GM18498 (cell line): ENCODE results near the gene MAD1L1.

Experiments
- ATAC-seq: cut with Tn5 transposase; IDR thresholded peaks from one replicate; pipeline ENCODE4 v1.9.1; 2021; ENCODE audit warnings: mild to moderate bottlenecking, moderate library complexity; ENCODE audit not compliant: unreplicated experiment

The MAD1L1 gene

DNA sequence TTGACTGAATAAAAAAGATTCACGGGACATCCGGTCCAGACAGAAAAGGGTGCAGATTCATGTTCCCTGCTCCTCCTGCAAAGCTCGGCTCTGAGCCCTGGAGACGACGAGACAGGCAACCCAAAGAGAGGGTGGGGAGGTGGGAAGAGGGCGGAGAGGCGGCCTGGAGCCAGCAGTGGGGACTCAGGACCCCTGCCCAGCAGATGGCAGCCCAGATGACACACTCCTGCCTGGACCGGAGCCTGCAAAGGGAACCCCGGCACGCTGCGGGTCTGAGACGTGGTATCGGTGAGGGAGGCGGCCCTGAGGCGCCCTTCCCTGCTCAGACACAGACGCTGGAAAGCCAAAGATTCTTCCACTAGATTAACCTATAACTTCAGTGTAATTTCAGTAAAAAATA lies 311.9 kb downstream of the MAD1L1 start:
- no peak for ATAC-seq

DNA sequence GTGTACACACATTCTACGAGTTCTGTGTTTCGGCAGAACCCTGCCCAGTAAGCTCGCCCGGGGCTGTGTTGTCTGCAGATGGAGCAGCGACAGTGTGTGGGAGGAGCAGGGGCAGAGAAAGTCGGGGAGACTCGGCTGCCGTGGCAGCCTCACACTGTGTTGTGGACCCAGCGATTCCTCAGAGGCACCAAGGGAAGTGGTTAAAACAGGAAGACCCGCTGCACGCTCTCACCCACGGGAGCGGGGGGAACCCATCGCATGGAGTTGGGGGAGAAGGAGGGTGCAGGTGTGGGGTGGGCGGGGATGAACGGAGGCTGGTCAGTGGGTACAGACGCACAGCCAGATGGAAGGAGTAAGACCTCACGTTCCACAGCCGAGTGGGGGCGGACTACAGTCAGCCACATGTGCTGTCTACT lies 312.5 kb downstream of the MAD1L1 start:
- ATAC-seq: peak; percentile 52

DNA sequence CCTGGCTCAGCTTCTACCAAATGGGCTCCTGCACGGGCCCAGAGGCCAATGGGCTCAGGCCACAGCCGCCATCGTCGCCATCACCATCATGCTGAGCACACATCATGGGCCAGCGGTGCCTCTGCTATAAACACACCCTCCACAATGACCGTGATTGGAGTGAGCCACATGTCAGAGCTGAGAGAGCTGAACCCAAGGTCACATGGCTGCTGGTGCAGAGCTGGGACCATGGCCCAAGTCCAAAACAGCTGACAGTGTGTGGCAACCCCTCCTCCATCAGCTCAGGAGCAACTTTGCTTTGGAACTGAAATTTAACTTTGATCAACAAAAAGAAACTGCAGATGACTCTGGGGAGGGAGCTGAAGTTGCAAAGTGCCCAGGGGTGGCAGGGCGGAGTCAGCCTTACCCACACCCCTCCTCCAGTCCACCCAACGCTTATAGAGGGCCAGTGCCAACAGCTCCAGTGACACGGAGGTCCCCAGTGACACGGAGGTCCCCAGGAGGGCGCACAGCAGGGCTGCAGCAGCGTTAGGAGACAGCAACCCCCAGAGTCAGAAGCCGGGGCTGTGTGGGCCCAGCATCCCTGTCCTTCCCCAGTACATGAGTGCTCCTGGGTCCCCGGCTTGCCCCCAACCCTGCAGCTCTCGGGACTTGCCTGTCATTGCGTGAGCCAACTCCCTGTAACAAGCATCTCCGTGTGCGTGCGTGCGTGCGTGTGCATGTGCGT lies 313.0 kb downstream of the MAD1L1 start:
- ATAC-seq: no peak

DNA sequence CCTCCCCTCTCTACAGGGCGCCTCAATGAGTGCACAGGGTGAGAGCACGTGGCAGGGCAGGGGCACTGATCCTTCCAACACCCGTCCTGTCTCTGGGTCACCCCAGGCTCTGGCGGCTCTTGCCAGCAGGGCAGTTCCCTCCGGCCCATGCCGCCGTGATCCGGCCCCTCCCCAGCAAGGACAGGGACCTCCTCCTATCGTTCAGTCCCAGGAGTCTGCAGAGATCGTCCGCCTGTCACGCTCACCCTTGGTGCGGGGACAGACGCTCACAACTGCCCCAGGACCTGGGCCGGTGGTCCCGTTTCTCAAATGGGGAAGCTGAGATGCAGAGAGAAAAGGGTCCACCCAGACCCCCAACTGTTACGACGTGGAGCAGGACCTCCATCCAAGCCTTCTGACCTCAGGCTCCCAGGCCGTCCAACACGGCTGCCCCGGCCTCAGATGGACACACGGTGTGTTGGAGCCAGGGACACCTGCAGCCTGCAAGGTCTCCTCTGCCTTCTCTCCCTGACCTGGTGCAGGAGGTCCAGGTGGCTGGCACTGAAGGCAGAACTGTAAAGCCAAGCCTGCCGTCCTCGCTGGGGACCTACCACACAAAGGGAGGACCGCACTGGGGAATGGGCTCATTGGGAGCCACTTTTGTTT lies 313.7 kb downstream of the MAD1L1 start:
- no peak for ATAC-seq

DNA sequence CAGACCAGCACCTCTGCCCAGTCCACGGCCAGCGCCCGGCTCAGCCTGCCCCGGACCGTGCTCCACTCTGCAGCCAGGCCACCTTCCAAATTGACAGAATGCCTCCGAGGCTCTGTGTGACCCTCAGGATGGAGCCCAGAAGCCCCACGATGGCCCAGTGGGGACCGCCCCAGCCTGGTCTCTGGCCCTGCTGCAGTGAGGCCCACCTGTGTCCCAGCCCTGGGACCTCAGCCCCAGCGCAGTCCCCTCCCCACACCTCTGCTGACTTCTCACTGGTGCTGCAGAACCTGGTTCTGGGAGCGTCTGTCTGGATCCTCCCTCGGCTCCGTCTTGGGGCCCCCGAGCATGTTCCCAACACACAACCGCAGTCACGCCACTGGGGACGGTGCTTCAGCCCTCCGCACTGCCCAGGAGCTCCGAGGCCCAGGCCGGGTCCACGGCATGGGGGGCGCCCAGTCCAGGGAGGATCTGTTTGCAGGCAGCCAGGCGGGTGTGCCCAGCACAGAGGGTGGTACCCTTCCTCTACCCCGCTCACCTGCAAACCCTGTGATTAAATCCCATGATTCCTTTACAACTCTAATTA lies 314.6 kb downstream of the MAD1L1 start:
- ATAC-seq: no peak

DNA sequence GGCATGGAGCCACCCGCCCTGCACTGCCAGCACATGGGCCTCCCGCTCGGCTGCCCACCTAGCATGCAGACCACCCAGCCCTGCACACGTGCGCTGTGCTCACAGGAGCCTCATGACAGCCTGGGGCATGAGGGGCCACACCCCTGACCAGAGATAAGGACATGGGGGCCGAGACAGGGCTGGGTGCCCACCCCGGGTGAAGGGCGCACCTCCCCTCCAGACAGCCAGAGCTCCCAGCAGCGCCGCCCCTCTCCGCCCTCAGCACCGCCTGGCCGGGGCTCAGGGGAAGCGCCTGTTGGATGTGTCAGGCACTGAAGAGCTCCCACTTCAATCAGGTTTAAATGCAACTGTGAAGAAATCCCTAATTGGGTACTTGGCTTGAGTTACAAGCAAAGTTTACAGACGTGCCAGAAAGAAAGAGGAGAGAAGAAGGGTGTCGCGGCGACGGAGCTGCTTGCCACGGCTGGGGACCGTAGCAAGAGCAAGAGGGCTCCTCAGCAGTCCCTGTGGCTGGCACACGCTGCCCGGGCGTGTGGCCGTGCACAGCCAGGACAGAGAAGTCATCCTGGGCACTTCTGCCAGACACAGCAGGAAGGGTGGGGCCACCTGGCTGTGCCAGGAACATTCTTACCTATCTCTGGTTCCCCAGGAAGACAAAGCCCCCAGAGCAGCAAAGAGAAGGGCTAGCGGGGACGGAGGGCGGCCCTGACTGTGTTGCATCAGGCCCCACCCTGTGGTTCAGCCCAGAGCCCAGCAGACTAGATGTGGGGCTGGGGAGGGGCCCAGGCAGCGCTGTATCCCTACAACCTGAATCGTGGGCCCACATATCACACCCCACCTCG lies 315.3 kb downstream of the MAD1L1 start:
- ATAC-seq: no peak

DNA sequence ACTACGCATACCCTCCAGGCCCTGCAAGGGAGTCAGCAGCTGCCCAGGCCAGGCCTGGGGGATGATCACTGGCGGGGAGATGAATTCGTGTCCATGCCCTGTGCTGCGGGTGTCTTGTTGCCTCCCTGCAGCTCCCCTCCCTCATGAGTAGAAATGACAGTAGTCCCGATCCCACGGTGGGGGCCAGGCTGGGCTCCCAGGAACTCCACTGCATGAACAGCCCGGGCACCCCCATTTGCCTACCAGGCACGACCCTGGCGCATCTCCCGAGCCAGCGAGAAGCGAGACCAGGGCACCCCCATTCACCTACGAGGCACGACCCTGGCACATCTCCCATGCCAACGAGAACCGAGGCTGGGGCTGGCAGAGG lies 316.2 kb downstream of the MAD1L1 start:
- ATAC-seq: no peak

DNA sequence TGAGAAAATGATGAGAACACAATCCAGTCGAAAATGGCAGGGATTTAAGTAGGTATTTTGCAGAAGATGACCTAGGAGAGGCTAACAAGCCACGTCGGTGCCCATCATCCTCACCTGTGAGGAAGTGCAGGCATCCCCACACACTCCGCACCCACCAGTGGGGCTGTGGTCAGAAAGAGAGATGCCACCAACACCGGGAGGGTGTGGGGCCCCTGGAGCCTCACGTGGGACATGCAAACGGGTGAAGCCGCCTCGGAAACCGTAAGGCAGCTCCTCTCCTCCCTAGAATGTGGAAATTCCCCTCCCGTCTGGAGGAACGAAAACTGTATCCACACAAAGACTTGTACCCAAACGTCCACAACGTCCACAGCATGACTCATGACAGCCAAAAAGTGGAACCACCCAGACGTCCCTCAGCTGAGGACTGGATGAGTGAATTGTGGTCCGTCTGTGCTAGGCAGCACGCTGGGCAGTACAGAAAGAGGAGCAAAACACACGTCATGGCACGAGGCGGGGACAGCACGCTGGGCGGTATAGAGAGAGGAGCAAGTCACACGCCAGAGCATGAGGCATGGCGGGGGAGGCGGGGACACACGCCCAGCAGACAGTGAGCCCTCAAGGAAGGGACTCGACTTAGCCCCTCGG lies 316.7 kb downstream of the MAD1L1 start:
- no peak for ATAC-seq

DNA sequence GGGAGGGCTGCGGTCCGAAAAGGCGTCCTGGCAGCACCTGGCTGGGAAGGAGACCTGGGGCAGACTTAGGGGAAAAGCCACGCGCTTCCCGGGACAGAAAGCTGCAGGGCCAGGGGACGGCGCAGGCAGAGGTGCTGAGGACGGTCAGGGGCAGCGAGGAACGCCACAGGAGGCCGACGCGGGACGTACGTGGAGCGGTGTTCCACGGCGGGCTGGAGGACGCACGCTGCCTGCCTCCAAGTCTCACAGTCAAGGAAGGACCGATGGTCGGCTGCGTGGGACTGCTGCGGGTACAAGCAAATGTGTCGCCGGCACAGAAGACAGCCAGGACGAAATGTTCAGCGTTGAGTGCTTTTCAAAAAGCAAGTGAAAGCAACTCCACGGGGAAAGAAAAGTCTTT lies 317.4 kb downstream of the MAD1L1 start:
- ATAC-seq: no peak

DNA sequence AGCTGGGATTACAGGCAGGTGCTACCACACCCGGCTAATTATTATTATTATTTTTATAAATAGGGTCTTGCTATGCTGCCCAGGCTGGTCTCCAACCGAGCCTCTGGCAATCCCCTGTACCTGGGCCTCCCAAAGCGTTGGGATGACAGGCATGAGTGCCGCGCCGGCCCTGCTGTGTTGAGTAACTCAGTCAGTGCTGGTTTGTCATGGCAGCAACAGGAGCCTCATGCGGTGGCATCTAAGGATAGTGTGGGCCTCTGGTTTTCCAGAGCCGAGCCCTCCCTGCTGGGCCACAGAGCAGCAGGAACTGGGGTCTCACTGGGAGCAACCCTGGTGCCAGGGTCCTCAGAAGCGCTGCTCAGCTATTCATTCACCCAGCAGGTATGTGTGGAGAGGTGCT lies 318.0 kb downstream of the MAD1L1 start:
- ATAC-seq: no peak

DNA sequence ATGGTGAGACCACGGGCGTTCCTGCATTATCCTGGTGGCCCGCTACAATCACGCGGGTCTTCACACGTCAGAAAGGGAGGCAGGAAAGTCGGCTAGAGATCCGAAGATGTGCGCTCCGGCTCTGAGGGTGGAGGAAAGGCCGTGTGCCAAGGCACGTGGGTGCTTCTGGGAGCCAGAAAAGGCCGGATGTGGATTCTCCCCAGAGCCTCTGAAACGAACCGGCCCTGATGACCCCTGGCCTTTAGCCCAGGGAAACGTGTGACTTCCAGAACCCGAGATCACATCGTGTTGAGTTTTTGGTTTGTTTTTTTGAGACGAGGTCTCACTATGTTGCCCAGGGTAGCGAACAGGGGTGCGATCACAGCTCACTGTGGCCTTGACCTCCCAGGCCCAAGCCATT lies 318.4 kb downstream of the MAD1L1 start:
- ATAC-seq: no peak

DNA sequence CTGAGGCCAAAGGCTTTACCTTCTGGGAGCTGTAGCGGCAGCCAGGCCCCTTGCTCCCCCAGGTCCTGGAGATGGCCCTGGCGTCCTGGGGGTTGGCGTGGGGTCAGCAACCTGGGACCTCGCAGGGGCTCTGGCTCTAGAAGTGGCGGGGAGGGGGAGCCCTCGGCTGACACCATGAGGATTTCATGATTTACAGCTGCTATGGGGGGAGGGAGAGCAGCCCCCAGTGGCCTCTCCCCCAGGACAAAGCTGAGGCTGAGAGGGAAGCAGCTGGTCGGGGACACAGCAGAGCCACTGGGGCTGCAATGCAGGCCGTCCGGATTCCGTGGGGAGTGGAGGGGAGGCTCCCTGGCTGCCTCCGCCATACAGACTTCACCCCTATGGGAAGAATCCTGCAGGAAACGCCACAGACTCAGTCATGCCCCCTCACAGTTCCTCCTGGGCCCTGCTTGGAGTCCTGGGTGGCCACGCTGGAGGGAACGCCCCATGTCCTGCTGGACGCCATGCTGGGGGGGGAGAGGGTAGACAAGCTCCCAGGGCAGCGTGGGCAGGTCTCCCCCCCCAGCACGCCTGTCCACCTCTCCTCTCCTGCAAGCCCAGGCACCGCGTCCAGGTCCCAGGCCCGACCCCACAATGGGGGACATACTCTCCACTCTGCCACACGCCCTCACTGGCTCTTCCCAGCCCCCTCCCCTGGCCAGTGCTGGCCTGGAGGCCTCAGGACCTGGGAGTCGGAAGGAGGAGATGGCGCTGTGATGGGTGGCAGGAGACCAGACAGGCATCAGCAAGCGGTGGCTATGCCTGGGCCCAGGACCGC lies 319.1 kb downstream of the MAD1L1 start:
- ATAC-seq: no peak

DNA sequence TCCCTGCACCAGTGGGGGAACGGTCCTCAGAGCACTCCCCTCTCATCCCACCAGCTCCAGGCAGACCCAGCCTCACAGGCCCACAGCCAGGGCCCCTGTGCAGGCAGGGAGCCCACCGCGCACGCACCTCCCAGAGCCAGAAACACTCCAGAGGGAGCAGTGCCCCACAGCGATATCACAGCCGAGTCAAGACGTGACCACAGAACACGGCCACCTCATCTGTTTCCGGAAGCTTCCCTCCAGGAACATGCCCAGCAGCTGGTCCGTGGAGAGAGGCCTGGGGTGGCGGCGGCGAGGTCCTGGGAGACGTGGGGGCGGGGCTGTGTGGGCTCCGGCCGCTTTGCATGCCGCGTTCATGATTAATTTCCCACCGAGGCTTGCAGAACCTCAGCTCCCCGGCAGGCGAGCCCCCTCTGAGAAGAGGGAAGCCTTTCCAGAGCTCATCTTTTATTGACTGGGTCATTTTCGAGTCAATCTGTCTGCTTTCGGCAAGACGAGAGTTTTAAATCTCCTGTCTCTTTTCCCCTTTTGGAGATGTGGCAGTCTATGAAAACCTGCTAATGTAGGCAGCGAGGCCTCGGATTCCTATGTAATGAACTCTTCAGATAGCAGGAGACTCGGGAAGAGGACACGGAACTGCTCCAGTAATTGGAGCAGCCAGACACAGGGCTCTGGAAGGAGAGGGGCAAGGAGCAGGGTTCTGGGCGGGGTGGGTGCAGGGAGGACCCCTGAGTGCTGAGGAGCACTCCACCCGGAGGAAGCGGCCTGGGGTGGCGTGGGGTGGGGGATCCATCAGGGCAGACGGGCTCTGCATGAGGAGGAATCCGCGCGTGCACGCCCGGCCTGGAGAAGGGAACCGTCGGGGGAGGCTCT lies 319.9 kb downstream of the MAD1L1 start:
- ATAC-seq: no peak

DNA sequence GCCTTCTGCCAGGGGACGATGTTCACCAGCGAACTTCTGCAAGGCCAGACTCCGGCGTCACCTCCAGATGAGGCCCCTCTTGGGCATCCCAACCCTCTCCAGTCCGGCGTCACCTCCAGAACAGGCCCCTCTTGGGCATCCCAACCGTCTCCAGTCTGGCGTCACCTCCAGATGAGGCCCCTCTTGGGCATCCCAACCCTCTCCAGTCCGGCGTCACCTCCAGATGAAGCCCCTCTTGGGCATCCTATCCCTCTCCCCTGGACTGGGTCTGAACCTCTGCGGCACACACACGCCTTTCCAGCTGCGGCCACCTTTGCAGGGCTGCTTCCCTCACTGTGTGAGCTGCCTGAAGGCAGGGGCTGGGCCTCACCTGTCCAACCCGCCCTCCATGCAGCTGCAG lies 321.2 kb downstream of the MAD1L1 start:
- ATAC-seq: no peak

DNA sequence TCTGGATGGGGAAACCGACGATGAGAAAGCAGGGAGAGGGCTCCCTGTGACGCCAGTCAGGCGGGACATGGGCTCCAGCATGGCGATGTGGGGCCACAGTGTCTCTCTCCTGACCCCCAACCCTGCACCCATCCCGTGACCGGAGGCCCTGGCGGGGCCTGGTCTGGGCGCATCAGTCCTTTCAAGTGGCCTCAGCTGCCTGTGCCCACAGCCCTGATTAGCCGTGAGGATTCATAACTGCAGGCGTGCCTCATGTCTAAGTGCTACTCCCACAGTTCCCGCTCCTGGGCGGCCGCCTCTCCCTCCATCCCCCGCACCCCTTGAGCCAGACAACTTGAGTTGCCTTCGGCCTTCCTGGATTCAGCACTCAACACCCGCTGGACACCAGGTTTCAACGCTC lies 321.9 kb downstream of the MAD1L1 start:
- no peak for ATAC-seq

DNA sequence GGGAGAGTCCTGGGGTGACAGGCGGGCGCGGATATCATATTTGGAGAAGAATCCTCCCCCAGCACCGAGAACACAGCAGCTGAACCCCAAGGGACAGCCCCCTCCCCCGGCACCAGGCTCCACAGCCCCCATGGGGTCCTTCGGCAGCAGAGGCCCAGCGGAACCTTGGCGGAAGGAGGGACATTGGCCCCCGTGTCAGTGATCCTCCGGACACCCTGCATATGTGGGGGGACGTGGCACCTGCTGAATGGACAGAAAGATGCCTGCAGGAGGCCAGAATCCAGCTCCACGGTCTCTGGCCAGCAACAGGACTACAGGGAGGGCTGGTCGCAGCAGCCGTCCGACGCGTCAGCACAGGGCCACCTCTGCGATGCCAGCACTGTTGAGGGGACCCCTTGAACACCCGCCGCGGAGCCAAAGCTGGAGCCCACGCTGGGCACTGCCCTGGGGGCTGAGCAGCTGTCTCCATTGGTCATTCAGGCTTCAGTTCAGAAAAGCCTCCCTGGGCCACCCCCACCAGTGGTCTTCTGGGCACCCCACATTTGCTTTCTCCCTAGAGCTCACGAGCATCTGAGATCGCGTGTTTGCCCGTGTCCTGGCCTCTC lies 322.6 kb downstream of the MAD1L1 start:
- no peak for ATAC-seq

DNA sequence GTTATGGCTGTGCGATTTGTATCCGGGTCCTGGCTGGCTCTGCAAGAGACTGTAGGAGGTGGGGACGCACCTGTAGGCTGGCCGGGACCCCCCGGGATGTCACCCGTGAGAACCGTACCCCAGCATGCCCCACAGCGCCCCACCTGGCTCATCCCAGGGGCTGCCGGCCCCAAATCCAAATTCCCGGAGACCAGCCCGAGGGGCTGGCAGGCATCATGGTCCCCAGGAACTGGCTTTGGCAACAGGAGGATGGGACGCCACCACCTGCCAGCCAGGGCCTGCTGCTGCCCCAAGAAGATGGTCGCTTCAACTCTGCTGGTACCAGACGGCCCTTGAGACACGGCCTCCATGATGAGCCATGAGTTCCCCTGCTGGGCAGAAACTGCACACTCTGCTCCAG lies 323.3 kb downstream of the MAD1L1 start:
- ATAC-seq: no peak

DNA sequence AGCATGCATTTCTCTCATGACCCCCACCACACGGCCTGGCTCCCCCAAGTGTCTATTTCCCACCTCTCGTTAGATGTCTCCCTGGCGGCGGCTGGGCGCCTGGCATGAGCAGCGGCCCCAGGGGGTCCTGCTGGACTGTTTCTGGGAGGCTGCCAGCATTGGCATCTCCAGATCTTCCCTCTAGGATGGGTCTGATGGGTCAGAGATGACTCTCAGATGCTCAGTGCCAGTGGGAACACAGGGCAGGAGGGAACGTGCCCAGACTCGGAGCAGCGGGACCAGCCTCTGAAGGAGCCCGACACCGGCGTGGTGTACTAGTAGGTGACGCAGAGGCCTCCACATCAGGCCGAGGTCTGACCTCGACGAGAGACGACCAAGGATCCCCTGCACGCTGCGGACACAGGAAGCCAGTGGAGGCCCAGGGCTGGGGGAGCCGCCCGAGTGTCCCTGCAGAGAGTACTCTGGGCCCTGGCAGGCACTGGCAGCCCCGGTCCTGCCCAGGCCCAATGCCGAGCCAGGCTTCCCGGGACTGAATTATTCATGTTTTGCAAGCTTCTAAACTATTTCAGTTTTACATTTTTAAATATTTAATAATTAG lies 323.8 kb downstream of the MAD1L1 start:
- no peak for ATAC-seq
